ENCODE results near the gene UBE2G2.

DNA sequence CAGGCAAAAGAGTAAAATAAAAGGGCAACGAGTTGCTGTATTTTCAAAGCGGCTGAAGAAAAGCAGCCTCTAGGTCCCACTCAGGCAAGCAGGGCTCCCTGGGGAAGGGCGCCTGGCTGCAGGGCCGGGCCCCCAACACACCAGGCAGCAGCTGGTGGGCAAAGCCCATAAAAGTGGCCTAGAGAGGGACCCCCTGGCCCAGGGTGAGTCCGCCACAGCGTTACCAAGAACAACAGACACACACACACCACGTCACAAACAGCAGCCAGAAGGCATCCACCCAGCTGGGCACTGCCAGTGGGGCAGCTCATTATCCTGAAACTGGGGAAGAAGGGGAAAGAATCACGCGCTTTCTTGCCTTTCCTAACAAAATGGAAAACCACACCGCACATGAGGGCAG lies 11.5 kb upstream of the UBE2G2 start:
- TF ChIP-seq, protein P1, sequence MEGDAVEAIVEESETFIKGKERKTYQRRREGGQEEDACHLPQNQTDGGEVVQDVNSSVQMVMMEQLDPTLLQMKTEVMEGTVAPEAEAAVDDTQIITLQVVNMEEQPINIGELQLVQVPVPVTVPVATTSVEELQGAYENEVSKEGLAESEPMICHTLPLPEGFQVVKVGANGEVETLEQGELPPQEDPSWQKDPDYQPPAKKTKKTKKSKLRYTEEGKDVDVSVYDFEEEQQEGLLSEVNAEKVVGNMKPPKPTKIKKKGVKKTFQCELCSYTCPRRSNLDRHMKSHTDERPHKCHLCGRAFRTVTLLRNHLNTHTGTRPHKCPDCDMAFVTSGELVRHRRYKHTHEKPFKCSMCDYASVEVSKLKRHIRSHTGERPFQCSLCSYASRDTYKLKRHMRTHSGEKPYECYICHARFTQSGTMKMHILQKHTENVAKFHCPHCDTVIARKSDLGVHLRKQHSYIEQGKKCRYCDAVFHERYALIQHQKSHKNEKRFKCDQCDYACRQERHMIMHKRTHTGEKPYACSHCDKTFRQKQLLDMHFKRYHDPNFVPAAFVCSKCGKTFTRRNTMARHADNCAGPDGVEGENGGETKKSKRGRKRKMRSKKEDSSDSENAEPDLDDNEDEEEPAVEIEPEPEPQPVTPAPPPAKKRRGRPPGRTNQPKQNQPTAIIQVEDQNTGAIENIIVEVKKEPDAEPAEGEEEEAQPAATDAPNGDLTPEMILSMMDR (IDR thresholded peaks at IDR 0.05) = no peak
- TF ChIP-seq ZFX (IDR thresholded peaks at IDR 0.05; ENCODE audit: borderline replicate concordance) = no peak

Data from 22Rv1 (cell line).